GM21367 (cell line): ENCODE results near the gene NBPF12.
A peak's percentile ranks its signal among the peaks of the same experiment; 100 is the strongest.
"Not testable (repeated sequence)": the region's sequence is repeated elsewhere in the genome, so short reads cannot be mapped to it uniquely, and the experiment has no call there.

Experiments used
- ATAC-seq: cut with Tn5 transposase; IDR thresholded peaks from one replicate; pipeline ENCODE4 v1.9.1; 2021; ENCODE audit not compliant: unreplicated experiment

The NBPF12 gene, protein sequence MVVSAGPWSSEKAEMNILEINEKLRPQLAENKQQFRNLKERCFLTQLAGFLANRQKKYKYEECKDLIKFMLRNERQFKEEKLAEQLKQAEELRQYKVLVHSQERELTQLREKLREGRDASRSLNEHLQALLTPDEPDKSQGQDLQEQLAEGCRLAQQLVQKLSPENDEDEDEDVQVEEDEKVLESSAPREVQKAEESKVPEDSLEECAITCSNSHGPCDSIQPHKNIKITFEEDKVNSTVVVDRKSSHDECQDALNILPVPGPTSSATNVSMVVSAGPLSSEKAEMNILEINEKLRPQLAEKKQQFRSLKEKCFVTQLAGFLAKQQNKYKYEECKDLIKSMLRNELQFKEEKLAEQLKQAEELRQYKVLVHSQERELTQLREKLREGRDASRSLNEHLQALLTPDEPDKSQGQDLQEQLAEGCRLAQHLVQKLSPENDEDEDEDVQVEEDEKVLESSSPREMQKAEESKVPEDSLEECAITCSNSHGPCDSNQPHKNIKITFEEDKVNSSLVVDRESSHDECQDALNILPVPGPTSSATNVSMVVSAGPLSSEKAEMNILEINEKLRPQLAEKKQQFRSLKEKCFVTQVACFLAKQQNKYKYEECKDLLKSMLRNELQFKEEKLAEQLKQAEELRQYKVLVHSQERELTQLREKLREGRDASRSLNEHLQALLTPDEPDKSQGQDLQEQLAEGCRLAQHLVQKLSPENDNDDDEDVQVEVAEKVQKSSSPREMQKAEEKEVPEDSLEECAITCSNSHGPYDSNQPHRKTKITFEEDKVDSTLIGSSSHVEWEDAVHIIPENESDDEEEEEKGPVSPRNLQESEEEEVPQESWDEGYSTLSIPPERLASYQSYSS (N-terminal part only)

DNA sequence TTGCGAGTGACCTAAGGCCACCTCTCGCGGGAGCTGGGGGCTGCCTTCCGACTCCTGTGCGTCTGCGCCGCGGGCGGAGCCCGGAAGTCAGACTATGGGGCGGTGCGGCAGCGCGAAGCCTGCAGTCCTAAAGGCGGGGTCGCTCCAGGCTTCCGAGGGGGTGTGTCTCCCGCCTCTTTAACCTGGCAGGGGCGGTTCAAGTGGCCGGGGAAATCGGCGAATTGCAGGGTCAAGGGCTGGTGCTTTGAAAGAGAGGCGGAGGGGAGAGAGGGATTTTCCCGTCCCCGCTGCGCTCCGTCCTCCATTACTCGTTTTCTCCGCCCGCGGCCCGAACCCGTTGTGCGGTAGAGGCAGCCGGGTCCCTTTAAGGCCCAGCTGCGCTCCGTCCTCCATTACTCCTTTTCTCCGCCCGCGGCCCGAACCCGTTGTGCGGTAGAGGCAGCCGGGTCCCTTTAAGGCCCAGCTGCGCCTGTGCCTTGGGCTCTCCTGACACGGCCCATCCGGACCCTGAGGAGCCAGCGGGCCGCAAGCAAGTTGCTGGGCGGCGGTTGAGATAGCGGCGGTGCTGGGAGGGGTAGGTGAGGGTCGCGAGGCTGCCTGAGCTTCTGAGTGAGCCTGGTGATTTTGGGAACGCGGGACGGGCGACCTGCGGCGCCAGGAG lies at the start of gene NBPF12:
Gene NBPF12, plus strand, starts transcription at position 83 of the 661 bp plus-strand sequence. CDS start 21,820 bp downstream, outside the sequence.
- ATAC-seq, result peak; percentile 76

DNA sequence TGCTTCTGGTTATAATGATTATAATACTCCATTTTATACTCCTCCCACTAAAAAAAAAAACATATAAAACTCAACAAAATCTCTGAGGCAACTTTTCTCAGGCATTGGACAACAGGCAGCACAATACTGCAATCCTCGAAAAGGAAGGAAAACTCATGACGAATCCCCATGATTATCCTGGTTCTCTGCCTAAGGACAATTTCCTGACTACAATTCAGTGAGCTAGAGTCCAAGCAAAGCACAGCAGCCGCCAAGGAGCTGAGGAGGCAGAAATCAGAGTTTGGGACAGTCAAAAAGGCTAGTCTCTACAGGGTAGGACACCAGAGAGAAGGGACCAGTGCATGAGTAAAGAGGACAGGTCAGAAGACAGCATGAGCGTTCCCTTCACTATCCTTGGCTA lies 46.8 kb upstream of the NBPF12 start:
- ATAC-seq, result not testable (repeated sequence)

DNA sequence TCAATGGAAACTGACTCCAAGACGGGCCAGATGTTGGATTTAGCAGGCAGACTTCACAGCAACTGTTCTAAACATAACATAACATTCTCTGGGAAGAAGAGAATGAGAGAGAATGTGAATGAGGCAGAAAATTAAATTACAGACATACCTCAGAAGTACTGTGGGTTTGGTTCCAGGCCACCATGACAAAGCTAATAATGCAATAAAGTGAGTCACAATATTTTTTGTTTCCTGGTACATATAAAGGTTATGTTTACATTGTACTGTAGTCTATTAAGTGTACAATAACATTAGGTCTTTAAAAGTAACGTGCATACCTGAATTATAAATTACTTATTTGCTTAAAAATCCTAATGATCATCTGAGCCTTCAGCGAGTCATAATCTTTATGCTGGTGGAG lies 45.8 kb upstream of the NBPF12 start:
- ATAC-seq, result not testable (repeated sequence)

DNA sequence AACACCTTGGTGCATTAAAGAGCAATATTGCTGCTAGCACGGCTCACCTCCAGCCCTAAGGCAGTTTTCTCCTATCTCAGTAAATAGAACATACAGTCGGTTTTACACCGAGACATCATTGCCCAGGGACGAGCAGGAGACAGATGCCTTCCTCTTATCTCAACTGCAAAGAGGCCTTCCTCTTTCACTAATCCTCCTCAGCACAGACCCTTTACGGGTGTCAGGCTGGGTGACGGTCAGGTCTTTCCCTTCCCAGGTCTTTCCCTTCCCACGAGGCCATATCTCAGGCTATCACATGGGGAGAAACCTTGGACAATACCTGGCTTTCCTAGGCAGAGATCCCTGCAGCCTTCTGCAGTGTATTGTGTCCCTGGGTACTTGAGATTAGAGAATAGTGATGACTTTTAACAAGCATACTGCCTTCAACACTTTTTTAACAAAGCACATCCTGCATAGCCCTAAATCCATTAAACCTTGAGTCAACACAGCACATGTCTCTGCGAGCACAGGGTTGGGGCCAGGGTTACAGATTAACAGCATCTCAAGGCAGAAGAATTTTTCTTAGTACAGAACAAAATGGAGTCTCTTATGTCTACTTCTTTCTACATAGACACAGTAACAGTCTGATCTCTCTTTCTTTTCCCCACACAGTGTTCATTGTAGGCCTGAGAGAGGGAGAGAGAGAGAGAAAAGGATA lies 30.4 kb upstream of the NBPF12 start:
- ATAC-seq, result not testable (repeated sequence)

DNA sequence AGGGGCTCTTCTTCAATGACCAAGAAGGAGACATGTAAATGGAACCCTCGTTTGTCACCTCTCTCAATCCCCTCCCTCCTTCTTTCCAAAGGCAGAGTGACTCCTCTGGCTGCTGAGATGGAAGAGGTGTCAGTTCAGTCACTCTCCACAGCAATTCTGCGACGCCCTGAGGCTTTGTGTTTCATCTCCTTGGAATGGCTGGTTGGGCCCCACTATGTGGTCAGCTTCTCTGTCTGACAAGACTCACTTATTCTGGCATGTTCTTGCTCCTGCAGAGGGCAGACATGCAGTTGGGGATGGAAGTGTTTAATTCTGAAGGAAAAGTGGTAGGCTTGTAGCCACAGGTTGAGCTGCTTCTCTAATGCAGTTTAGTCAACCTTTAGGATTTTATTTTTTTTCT lies 25.1 kb upstream of the NBPF12 start:
- ATAC-seq, result not testable (repeated sequence)

DNA sequence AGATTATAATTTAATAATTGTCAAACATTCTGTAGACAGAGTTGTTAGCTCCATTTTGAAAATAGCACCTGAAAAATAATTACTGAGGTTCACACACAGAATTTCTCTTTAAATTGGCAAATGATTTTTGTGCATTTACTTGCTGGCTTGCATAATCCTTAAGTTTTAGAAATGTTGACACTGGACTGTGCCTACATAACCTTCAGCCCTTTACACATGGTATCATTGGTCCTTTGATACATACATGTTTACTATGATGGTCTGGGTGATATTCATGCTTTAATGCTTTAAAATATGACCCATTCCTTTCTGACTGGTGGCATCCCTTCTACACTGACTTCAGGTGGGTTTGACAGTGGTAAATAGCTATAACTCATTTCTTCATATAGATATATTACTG lies 17.3 kb upstream of the NBPF12 start:
- ATAC-seq, result not testable (repeated sequence)

DNA sequence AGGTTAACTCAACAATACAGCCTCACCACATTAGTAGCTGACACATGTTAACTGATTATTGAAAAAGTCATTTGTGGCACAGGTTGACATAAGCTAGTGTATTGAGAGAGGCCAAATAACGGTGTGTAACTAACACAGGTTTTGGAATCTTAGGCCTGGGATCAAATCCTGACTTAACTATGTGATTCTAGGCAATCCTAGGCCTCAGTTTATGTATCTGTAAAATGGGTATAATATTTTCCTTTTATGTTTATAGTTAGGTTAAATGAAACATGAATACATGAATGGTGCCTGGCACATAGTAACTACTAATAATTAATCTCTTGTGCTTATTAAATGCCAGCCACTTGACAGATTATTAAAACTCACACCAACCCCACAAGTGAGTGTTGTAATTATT lies 15.5 kb upstream of the NBPF12 start:
- ATAC-seq, result not testable (repeated sequence)

DNA sequence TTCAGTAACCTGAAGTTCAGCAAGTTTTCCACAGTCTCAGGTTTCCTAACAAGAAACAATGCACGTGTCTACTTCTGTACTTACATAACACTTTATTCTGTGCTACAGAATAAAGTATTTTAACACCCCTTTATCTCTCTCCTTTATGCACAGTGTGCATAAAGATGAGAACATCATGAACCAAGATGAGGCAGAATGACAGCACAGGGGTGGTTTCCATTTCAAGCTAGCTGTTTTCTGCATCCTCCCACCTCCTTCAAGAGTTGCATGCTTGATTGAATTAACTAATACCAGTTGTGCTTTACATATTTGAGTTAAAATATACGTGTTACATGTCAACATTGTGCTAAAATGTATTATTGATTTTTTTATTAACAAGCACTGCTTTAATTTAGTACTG lies 14.0 kb upstream of the NBPF12 start:
- ATAC-seq, result not testable (repeated sequence)

DNA sequence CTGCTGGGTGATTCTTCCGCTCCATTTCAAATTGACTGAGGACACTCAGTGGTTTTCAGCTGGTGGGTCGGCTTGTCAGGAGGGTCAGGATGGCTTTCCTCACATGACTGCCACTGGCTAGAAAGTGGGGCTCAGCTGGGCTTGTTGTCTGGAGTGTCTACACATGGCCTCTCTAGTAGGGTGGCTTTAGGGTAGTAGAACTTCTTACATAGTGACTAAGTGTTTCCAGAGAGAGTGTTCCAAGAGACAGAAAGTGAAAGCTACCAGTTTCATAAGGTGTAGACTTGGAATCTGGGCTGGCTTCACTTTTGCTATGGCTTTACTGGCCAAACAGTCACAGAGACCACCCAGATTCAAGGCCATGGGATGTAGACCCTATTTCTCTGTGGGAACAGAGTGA lies 11.7 kb upstream of the NBPF12 start:
- ATAC-seq, result not testable (repeated sequence)

DNA sequence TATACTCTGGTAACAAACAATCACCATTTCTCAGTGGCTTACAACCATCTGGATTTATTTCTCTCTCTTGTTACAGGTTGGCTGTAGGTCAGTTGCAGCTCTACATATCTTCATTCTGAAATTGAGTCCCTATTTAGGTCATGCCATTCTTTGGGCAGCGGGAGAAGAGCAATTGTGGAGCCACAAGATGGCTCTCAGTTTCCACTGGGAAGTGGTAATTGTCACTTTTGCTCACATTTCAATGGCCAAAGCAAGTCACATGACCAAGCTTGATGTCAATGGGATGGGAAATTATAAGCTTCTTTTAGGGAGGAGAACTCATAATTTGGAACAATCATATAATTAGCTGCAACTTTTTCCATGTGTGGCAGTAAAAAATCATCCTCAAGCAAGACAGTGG lies 7.9 kb upstream of the NBPF12 start:
- ATAC-seq, result not testable (repeated sequence)

DNA sequence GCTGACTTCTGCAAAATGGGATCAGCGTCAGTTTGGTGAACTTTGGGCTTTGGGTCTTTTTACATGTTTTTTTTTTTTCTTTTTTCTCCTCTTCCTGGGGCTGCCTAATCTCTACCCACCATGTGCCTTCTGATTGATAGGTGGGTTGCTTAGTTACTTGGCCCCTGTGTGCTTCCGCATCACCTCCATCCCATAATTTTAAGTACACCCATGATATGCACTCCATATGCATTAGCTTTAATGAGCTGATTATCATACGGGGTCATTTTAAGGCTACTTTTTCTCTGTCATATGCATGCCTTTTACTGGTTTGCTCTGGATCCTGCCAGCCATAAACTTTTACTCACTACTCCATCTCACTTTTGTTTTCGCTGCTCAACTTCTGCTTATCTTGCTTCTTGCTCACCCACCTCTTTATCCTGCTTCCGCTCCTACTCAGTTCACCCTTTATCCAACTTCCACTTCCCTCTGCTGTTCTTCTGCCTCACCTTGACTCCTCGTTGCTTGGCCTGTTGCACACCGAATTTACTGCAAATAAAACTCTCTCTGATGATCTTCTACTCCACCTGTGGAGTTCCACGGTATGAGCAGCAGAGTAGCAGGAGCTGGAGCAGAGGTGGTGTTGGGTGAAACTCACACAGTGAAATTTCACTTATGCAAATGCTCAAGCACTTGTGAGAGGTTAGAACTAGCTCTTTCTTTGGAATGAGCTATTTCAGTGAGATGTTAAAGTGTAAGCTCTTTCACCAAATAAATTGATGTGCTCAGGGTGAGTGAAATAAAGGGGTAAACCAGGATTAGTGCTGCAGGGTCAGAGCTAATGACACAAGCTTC lies 3.5 kb upstream of the NBPF12 start:
- peak; percentile 46 for ATAC-seq

DNA sequence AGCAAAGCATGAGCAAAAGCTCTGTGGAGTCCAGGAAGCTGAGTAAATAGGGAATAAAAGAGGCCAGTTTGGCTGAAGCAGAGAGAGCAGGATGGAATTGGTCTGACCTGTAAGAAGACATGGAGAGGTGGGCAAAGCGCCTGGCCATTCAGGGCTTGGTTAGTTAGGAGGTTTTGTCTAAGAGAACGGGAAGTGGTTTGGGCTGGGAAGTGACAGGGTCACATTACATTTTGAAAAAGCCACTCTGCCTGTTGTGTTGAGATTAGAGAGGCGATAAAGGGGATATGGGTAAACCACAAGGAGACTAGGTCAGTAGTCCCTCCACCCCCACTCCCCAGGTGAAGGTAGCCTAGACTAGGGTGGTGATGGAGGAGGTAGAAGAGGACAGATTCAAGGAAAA lies 662 bp upstream of the NBPF12 start:
- not testable (repeated sequence) for ATAC-seq

DNA sequence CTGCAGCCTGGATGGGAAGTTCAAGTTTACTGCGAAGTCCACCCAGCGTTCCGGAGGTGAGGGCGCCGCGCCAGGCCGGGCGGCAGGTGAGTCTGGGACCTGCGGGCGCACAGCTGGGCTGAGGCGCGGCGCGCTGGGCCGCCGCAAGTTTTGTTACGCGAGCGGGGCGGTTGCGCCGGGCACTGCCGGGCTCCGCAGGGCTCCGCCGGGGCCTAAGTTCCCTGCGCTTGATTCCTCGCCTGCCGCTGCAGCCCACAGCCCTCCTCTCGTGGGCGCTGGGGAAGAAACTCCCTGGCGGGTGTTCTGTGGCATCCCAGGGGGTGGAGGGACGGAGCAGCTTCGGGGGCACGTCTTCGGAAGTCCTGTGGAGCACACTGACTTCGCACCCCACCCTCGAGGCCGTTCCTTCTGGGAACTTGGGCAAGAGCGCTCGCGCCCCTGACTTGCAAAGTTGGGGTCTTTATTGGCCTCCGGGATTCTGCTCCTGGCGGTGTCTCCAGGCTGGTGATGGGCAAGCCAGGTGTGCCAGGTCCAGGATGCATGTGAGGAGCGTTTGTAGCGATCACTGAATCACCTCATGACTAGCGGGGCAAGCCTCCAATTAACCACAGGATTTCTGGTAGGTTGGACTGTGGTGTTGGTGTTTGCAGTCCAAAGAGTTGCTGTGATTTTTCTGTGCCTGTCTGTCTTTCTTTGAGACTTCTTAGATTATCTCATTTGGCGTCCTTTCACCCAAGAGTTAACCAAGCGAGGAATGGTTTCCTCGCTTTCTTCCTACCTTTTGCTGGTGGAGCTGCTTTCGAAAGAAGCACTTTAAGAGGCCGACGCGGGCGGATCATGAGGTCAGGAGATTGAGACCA lies 1.0 kb downstream of the NBPF12 start:
- ATAC-seq, result not testable (repeated sequence)

DNA sequence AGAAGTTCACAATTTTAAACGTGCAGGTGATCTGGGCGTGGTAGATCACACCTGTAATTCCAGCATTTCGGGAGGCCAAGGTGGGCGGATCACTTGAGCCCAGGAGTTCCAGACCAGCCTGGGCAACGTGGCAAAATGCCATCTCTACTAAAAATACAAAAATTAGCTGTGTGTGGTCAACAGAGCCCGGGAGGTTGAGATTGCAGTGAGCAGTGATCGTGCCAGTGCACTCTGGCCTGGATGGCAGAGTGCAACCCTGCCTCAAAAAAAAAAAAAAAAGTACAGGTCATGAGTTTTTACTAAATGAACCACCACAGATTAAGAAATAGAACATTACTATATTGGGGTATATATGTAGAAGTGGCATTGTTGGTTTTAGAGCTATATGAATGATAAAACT lies 2.2 kb downstream of the NBPF12 start:
- not testable (repeated sequence) for ATAC-seq

DNA sequence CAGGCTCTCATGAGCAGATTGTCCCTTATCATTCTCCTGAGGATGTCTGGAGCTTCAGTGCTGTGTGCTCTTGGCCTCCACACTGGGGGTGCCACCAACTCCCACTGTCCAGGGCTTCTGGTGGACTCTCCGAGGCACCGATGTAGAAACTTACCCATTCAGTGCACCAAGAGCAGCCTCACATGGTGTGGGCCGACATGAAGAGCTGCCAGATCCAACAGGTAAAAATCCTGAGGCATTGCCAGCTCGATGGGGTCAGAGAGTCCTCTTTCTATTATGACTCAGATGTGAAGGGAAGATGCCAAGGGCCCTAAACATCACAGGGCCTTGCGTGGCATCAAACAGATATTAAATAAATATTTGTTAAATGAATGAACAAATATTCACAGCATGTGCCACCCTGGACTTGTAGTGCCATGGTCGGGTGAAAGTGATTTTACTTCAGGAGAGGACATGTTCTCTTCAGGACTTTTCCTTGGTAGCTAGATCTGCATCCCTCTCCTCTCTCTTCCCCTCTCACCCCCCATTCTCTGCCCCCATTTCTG lies 5.3 kb downstream of the NBPF12 start:
- not testable (repeated sequence) for ATAC-seq

DNA sequence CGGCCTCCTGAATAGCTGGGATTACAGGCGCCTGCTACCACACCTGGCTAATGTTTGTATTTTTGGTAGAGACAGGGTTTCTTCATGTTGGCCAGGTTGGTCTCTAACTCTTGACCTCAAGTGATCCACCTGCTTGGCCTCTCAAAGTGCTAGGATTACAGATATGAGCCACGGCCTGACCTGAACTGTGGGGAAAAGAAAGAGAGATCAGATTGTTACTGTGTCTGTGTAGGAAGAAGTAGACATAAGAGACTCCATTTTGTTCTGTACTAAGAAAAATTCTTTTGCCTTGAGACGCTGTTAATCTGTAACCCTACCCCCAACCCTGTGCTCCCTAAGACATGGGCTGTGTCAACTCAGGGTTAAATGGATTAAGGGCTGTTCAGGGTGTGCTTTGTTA lies 10.0 kb downstream of the NBPF12 start:
- ATAC-seq, result not testable (repeated sequence)

DNA sequence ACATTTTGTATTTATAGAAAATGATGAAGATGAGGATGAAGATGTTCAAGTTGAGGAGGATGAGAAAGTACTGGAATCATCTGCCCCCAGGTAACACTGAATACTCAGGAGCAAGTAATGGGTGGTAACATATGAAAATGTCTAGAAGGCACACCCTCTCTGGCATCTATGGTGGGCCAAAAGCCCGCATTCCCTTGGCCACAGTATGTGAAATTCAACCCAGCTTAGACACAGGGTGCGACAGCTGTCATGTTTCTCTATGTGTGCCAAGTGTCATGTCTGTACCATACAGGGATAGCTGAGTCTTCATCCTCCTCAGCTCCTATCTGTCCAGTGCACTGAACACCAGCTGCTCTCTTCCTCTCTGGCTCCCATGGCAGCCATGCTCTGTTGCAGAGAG lies 26.2 kb downstream of the NBPF12 start:
- ATAC-seq, result not testable (repeated sequence)

DNA sequence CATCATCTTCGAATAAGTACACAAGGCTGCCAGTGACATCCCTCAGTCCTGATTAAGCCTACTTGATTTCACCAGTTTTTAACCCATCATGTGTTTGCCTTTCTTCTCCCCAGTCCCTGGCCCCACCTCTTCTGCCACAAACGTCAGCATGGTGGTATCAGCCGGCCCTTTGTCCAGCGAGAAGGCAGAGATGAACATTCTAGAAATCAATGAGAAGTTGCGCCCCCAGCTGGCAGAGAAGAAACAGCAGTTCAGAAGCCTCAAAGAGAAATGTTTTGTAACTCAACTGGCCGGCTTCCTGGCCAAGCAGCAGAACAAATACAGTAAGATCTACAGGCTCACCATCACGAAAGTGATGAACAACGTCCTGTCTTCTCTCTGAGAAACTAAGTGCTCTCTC lies 28.2 kb downstream of the NBPF12 start:
- not testable (repeated sequence) for ATAC-seq

DNA sequence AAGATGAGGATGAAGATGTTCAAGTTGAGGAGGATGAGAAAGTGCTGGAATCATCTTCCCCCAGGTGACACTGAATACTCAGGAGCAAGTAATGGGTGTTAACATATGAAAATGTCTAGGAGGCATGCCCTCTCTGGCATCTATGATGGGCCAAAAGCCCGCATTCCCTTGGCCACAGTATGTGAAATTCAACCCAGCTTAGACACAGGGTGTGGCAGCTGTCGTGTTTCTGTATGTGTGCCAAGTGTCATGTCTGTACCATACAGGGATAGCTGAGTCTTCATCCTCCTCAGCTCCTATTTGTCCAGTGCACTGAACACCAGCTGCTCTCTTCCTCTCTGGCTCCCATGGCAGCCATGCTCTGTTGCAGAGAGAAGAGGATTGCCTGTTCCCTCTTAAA lies 32.5 kb downstream of the NBPF12 start:
- not testable (repeated sequence) for ATAC-seq
